Mesothelial cell of epicardium (in vitro differentiated cells): ENCODE results near the gene GHR. TPM values are rescaled to one million over a fixed set of nuclear protein-coding genes. Genes with fewer than 3 reads are reported as not detected.
"Not testable (repeated sequence)": the region's sequence is repeated elsewhere in the genome, so short reads cannot be mapped to it uniquely, and the experiment has no call there.

Experiments used
- DNase-seq, 2 experiments: peaks; one replicate each; pipeline ENCODE4 v3.0.0; 2021; ENCODE audit warnings: low spot score in 2 of 2; ENCODE audit not compliant: unreplicated experiment in 2 of 2
- H3K27ac Mint-ChIP-seq: 2 replicates; pipeline ENCODE4 v1.8.0; 2021; ENCODE audit warnings: mixed read lengths
- H3K27me3 Mint-ChIP-seq: 2 replicates; pipeline ENCODE4 v1.8.0; 2021; ENCODE audit warnings: low read depth, mixed read lengths
- H3K36me3 Mint-ChIP-seq: 2 replicates; pipeline ENCODE4 v1.8.0; 2021; ENCODE audit warnings: mixed read lengths
- H3K4me1 Mint-ChIP-seq: 2 replicates; pipeline ENCODE4 v1.8.0; 2021; ENCODE audit warnings: mixed read lengths
- H3K4me3 Mint-ChIP-seq: 2 replicates; pipeline ENCODE4 v1.8.0; 2021; ENCODE audit warnings: mild to moderate bottlenecking, moderate library complexity, mixed read lengths
- H3K9me3 Mint-ChIP-seq: 2 replicates; pipeline ENCODE4 v1.8.0; 2021; ENCODE audit warnings: mixed read lengths
- total RNA-seq: library from RNA; stranded (reverse); gene quantifications from 3 replicates; pipeline ENCODE4 v1.2.1, GENCODE V29; 2021
- TF ChIP-seq, protein P1 (sequence below): fragments of 200-600 bp; sonication (generic); IDR thresholded peaks from one replicate; pipeline ENCODE4 v1.5.0; 2021; ENCODE audit warnings: antibody characterized with exemption; ENCODE audit not compliant: unreplicated experiment

The GHR gene
- total RNA-seq, 1 donor from 2014 or later, result 7.9 TPM

DNA sequence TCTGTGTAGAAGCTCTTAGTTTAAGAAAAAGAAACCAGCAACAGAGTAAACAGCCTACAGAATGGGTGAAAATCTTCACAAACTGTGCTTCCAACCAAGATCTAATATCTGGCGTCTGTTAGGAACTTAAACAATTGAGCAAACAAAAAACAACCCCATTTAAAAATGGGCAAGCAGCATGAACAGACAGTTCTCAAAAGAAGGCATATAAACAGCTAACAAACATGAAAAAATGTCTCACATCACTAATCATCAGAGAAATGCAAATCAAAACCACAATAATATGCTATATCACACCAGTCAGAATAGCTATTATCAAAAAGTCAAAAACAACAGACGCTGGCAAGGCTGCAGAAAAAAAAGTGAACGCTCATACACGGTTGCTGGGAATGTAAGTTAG, 249.7 kb downstream of the GHR start:
- Mint-ChIP-seq H3K4me3 (no peak overlapping the region), H3K36me3 (peaks cover 2% of the 10 kb centered on the region), H3K27ac (no peak overlapping the region), H3K4me1 (no peaks in the 10 kb centered on the region), H3K9me3 (peaks cover 32% of the 10 kb centered on the region), H3K27me3 (no peaks in the 10 kb centered on the region)
- TF ChIP-seq, protein P1, sequence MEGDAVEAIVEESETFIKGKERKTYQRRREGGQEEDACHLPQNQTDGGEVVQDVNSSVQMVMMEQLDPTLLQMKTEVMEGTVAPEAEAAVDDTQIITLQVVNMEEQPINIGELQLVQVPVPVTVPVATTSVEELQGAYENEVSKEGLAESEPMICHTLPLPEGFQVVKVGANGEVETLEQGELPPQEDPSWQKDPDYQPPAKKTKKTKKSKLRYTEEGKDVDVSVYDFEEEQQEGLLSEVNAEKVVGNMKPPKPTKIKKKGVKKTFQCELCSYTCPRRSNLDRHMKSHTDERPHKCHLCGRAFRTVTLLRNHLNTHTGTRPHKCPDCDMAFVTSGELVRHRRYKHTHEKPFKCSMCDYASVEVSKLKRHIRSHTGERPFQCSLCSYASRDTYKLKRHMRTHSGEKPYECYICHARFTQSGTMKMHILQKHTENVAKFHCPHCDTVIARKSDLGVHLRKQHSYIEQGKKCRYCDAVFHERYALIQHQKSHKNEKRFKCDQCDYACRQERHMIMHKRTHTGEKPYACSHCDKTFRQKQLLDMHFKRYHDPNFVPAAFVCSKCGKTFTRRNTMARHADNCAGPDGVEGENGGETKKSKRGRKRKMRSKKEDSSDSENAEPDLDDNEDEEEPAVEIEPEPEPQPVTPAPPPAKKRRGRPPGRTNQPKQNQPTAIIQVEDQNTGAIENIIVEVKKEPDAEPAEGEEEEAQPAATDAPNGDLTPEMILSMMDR, result no peak
- no peak for DNase-seq

DNA sequence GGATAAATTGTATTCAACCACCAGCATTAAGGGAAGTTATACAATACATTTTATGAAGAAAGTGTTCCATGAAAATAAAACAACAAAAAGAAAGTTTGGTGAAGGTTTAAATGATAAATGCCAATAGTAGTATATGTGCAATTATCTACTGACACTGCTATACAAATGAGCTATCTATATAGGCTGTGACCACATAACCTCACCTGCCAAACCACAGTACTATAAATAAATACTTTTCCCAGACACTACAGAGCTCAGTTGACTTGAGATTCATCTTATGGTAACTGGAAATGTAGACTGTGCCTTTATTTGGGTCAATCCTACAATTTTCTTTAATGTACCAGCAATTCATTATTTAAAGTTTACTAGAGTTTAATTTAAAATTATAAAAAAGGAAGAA, 252.4 kb downstream of the GHR start:
- no peak for DNase-seq
- peaks cover 2% of the 10 kb centered on the region for H3K36me3 Mint-ChIP-seq
- H3K4me3 Mint-ChIP-seq, result no peak overlapping the region
- TF ChIP-seq, protein P1, result no peak
- H3K9me3 Mint-ChIP-seq, result peaks cover 22% of the 10 kb centered on the region
- H3K27ac Mint-ChIP-seq, result no peak overlapping the region
- H3K4me1 Mint-ChIP-seq, result no peaks in the 10 kb centered on the region
- H3K27me3 Mint-ChIP-seq, result no peaks in the 10 kb centered on the region

DNA sequence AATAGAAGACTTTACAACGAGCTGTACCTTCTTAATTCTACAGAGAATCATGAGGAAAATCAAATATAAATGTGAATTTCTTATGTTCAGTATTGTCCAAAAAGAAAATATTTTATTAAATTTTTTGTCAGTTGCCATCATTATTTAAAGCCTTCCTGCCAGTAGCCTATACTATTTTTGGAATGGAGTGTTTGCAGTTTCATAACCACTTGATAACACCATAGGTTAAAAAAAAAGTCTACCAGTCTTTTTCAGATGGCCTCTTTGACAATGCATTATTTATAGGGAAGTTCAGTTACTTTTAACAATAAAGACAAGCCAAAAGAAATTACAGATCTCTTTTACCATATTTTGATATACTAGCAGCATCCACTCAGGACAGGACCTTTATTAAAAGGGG, 253.1 kb downstream of the GHR start:
- peaks cover 22% of the 10 kb centered on the region for H3K9me3 Mint-ChIP-seq

GRCh38 chr5:42677156-42677842, 254.1 kb downstream of the GHR start:
- Mint-ChIP-seq H3K36me3 (peaks cover 2% of the 10 kb centered on the region), H3K27ac (no peak overlapping the region), H3K27me3 (no peaks in the 10 kb centered on the region), H3K4me3 (no peak overlapping the region), H3K4me1 (no peaks in the 10 kb centered on the region), H3K9me3 (peaks cover 16% of the 10 kb centered on the region)
- TF ChIP-seq, protein P1, result no peak
- DNase-seq, result no peak

More for the DNA sequence above, 253.1 kb downstream of the GHR start:
- Mint-ChIP-seq H3K27ac (no peak overlapping the region), H3K36me3 (peaks cover 2% of the 10 kb centered on the region), H3K4me1 (no peaks in the 10 kb centered on the region), H3K27me3 (no peaks in the 10 kb centered on the region), H3K4me3 (no peak overlapping the region)
- TF ChIP-seq, protein P1, result no peak
- DNase-seq, result no peak

DNA sequence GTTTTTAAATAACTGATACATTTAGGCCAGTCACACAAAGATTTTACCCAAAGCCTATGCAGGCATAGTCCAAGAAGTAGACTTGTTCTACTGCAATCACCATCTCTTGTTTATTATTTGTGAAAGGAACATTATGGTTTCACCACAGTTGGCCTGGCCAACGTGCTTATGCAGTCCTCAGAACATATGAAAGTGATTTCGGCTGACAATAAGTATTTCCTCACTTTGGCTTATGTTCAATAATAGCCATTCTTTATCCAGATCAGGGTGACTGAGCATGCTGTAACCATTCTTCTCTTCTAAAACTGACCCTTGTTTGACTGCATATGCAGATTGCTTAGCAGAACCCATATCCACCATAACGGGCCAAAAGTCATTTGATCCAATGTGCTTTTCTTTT, 256.8 kb downstream of the GHR start:
- H3K27me3 Mint-ChIP-seq, result no peaks in the 10 kb centered on the region
- H3K36me3 Mint-ChIP-seq, result no peaks in the 10 kb centered on the region
- TF ChIP-seq, protein P1, result no peak
- no peak overlapping the region for H3K27ac Mint-ChIP-seq
- peaks cover 3% of the 10 kb centered on the region for H3K9me3 Mint-ChIP-seq
- DNase-seq, result no peak
- H3K4me3 Mint-ChIP-seq, result no peak overlapping the region
- no peaks in the 10 kb centered on the region for H3K4me1 Mint-ChIP-seq

DNA sequence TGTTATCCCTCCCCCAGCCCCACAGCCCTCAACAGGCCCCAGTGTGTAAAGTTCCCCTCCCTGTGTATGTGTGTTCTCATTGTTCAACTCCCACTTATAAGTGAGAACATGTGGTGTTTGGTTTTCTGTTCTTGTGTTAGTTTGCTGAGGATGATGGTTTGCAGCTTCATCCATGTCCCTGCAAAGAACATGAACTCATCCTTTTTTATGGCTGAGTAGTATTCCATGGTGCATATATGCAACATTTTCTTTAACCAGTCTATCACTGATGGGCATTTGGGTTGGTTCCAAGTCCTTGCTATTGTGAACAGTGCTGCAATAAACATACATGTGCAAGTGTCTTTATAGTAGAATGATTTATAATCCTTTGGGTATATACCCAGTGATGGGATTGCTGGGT, 261.8 kb downstream of the GHR start:
- DNase-seq, H3K4me1 Mint-ChIP-seq, H3K9me3 Mint-ChIP-seq, H3K36me3 Mint-ChIP-seq, H3K27ac Mint-ChIP-seq, H3K4me3 Mint-ChIP-seq, H3K27me3 Mint-ChIP-seq: not testable (repeated sequence)
